Muscle layer of colon (tissue), 2 donors: ENCODE data around the gene ARMC7.
"Not testable (repeated sequence)": the region's sequence is repeated elsewhere in the genome, so short reads cannot be mapped to it uniquely, and the experiment has no call there.

Experiments
- H3K27ac ChIP-seq: one replicate; pipeline ENCODE4 v1.7.0; 2013; ENCODE audit warnings: low read depth, mild to moderate bottlenecking, low read length, moderate library complexity
- H3K27me3 ChIP-seq, 2 donors: one replicate each; pipeline ENCODE4 v1.7.0; 2013; ENCODE audit warnings: low read length in 2 of 2, mild to moderate bottlenecking in 2 of 2; ENCODE audit not compliant: insufficient read depth in 2 of 2, control insufficient read depth in 1 of 2
- H3K36me3 ChIP-seq: one replicate; pipeline ENCODE4 v1.7.0; 2013; ENCODE audit warnings: mild to moderate bottlenecking, low read length; ENCODE audit not compliant: insufficient read depth
- H3K4me1 ChIP-seq: one replicate; pipeline ENCODE4 v1.7.0; 2013; ENCODE audit warnings: mild to moderate bottlenecking, low read length; ENCODE audit not compliant: insufficient read depth
- H3K4me3 ChIP-seq, 2 donors: one replicate each; pipeline ENCODE4 v1.7.0; 2013; ENCODE audit warnings: low read length in 2 of 2, low read depth in 1 of 2, mild to moderate bottlenecking in 1 of 2, moderate library complexity in 1 of 2
- H3K9ac ChIP-seq: one replicate; pipeline ENCODE4 v1.7.0; 2013; ENCODE audit warnings: low read length
- H3K9me3 ChIP-seq: one replicate; pipeline ENCODE4 v1.7.0; 2013; ENCODE audit warnings: mild to moderate bottlenecking, low read length
- donor health status: abdominal sarcoma.
- donor health status: Adenocarcinoma of cecum.

Gene ARMC7

GRCh38 chr17:75153780-75154194 is 44.0 kb downstream of the ARMC7 start:
- Histone ChIP-seq H3K9me3 (no peaks in the 10 kb centered on the region), H3K27ac (peak overlapping the region; percentile 48), H3K27me3 (no peaks in the 10 kb centered on the region), H3K9ac (no peak overlapping the region), H3K36me3 (no peaks in the 10 kb centered on the region), H3K4me1 (peaks cover 18% of the 10 kb centered on the region), H3K4me3 (peak overlapping the region; percentile 76 to 80)

- Histone ChIP-seq H3K4me1 (peaks cover 18% of the 10 kb centered on the region), H3K27me3 (no peaks in the 10 kb centered on the region), H3K9ac (no peak within 1 kb of the TSS), H3K4me3 (peak within 1 kb of the TSS; percentile 76 to 80), H3K9me3 (no peaks in the 10 kb centered on the region), H3K36me3 (no peaks in the 10 kb centered on the region), H3K27ac (peak within 1 kb of the TSS; percentile 48)
Observed at GRCh38 chr17:75154195-75155106, 44.7 kb downstream of the ARMC7 start, which contains the start of gene JPT1. Gene JPT1, minus strand, starts transcription at chr17:75154512. Its CDS starts 115 bp downstream, at chr17:75154397.

GRCh38 chr17:75155191-75155601 is 45.4 kb downstream of the ARMC7 start:
- H3K36me3 ChIP-seq: no peaks in the 10 kb centered on the region
- H3K9ac ChIP-seq: no peak overlapping the region
- H3K4me1 ChIP-seq: peaks cover 18% of the 10 kb centered on the region
- no peaks in the 10 kb centered on the region for H3K9me3 ChIP-seq
- H3K27ac ChIP-seq: no peak overlapping the region
- peak overlapping the region in 1 of 2 donors; percentile 76 for H3K4me3 ChIP-seq
- no peaks in the 10 kb centered on the region for H3K27me3 ChIP-seq

GRCh38 chr17:75158480-75158879 is 48.7 kb downstream of the ARMC7 start:
- not testable (repeated sequence) for H3K4me3 ChIP-seq

GRCh38 chr17:75159196-75160031 is 49.6 kb downstream of the ARMC7 start:
- no peak overlapping the region for H3K27ac ChIP-seq
- H3K4me1 ChIP-seq: peaks cover 5% of the 10 kb centered on the region
- H3K27me3 ChIP-seq: no peaks in the 10 kb centered on the region
- H3K4me3 ChIP-seq: no peak overlapping the region
- H3K9ac ChIP-seq: no peak overlapping the region
- H3K36me3 ChIP-seq: peaks cover 4% of the 10 kb centered on the region
- H3K9me3 ChIP-seq: no peaks in the 10 kb centered on the region

More at GRCh38 chr17:75158480-75158879, 48.7 kb downstream of the ARMC7 start:
- not testable (repeated sequence) for H3K27ac ChIP-seq, H3K36me3 ChIP-seq, H3K9me3 ChIP-seq, H3K9ac ChIP-seq, H3K27me3 ChIP-seq, H3K4me1 ChIP-seq

GRCh38 chr17:75160211-75160610 is 50.4 kb downstream of the ARMC7 start:
- no peaks in the 10 kb centered on the region for H3K9me3 ChIP-seq
- H3K9ac ChIP-seq: no peak overlapping the region
- no peaks in the 10 kb centered on the region for H3K27me3 ChIP-seq
- H3K4me1 ChIP-seq: no peaks in the 10 kb centered on the region
- H3K27ac ChIP-seq: no peak overlapping the region
- H3K4me3 ChIP-seq: no peak overlapping the region
- H3K36me3 ChIP-seq: peaks cover 4% of the 10 kb centered on the region

- no peak overlapping the region for H3K4me3 ChIP-seq
- no peaks in the 10 kb centered on the region for H3K4me1 ChIP-seq
- H3K9ac ChIP-seq: no peak overlapping the region
- no peak overlapping the region for H3K27ac ChIP-seq
- H3K9me3 ChIP-seq: no peaks in the 10 kb centered on the region
- H3K36me3 ChIP-seq: peaks cover 4% of the 10 kb centered on the region
- H3K27me3 ChIP-seq: no peaks in the 10 kb centered on the region
Observed at GRCh38 chr17:75163074-75163473, 53.3 kb downstream of the ARMC7 start.

GRCh38 chr17:75164606-75165005 is 54.8 kb downstream of the ARMC7 start:
- not testable (repeated sequence) for H3K27ac ChIP-seq, H3K9me3 ChIP-seq, H3K36me3 ChIP-seq, H3K27me3 ChIP-seq, H3K4me1 ChIP-seq, H3K4me3 ChIP-seq, H3K9ac ChIP-seq

- Histone ChIP-seq H3K9ac (no peak overlapping the region), H3K4me1 (peaks cover 3% of the 10 kb centered on the region), H3K27me3 (no peaks in the 10 kb centered on the region), H3K4me3 (no peak overlapping the region), H3K27ac (no peak overlapping the region), H3K36me3 (peaks cover 20% of the 10 kb centered on the region), H3K9me3 (no peaks in the 10 kb centered on the region)
Observed at GRCh38 chr17:75168998-75169397, 59.2 kb downstream of the ARMC7 start.

- Histone ChIP-seq H3K4me3 (no peak overlapping the region), H3K27me3 (no peaks in the 10 kb centered on the region), H3K9me3 (no peaks in the 10 kb centered on the region), H3K9ac (no peak overlapping the region), H3K27ac (no peak overlapping the region), H3K4me1 (peaks cover 3% of the 10 kb centered on the region), H3K36me3 (peaks cover 37% of the 10 kb centered on the region)
Observed at GRCh38 chr17:75173526-75173925, 63.8 kb downstream of the ARMC7 start.

GRCh38 chr17:75174996-75175395 is 65.2 kb downstream of the ARMC7 start:
- Histone ChIP-seq H3K27ac (no peak overlapping the region), H3K27me3 (no peaks in the 10 kb centered on the region), H3K36me3 (peaks cover 45% of the 10 kb centered on the region), H3K9ac (no peak overlapping the region), H3K9me3 (no peaks in the 10 kb centered on the region), H3K4me3 (no peak overlapping the region), H3K4me1 (peaks cover 8% of the 10 kb centered on the region)
